Measurements from ENCODE around the gene SPTSSA. TPM values are rescaled to one million over a fixed set of nuclear protein-coding genes. Genes with fewer than 3 reads are reported as not detected.

The SPTSSA gene
- total and polyA plus RNA-seq, 2 donors (not counting 1 experiment from before 2014, with no cell fraction given): 3.8 to 6.9 TPM

DNA sequence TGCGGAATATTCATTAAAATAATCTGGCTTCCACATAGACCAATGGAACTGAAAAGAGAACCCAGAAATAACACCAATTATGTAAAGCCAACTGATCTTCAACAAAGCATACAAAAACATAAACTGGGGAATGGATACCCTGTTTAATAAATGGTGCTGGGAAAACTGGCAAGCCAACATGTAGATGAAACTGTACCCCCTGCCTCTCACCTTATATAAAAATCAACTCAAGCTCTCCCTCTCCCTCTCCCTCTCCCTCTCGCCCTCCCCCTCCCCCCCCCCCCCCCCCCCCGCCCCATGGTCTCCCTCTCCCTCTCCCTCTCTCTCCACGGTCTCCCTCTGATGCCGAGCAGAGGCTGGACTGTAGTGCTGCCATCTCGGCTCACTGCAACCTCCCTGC, 13.1 kb upstream of the SPTSSA start:
- Histone ChIP-seq H3K27ac (ENCODE audit: low read length in 2 of 2) (no peak overlapping the region), H3K4me1 (ENCODE audit: control insufficient read depth in 2 of 2, insufficient read depth in 2 of 2, low read length in 2 of 2) (no peaks in the 10 kb centered on the region), H3K79me2 (ENCODE audit: control insufficient read depth, insufficient read depth, low read length) (no peaks in the 10 kb centered on the region), H3K9ac (ENCODE audit: low read length) (no peak overlapping the region), H2AFZ (ENCODE audit: insufficient read depth, low read depth, low read length, poor library complexity, severe bottlenecking) (no peak overlapping the region), H3K27me3 (replicated peaks in 1 of 4; ENCODE audit: control extremely low read depth in 1 of 4, control insufficient read depth in 3 of 4, insufficient read depth in 4 of 4, low read length in 3 of 4) (peaks cover 0 to 5% (median 0%) of the 10 kb centered on the region in 4 experiments), H3K4me3 (ENCODE audit: control extremely low read depth in 1 of 5, extremely low read depth in 1 of 5, insufficient read depth in 1 of 5, low read depth in 2 of 5, low read length in 4 of 5) (no peak overlapping the region), H3K36me3 (replicated peaks in 1 of 2; ENCODE audit: control extremely low read depth in 1 of 2, control insufficient read depth in 1 of 2, extremely low read depth in 1 of 2, insufficient read depth in 2 of 2, low read length in 1 of 2) (no peaks in the 10 kb centered on the region), H4K20me1 (ENCODE audit: control insufficient read depth, insufficient read depth, low read length, poor library complexity, severe bottlenecking) (no peaks in the 10 kb centered on the region), H3K9me3 (ENCODE audit: control extremely low read depth in 1 of 3, control insufficient read depth in 2 of 3, insufficient read depth in 1 of 3, low read length in 2 of 3) (no peaks in the 10 kb centered on the region), H3K4me2 (replicated peaks; ENCODE audit: low read depth, low read length, poor library complexity, severe bottlenecking) (no peak overlapping the region)
- intact Hi-C loops (cut with micrococcal nuclease): no loop called here
- ChIA-PET POLR2A (no interaction called here), CTCF (no interaction called here)
- Mint-ChIP-seq H3K27ac (no peak overlapping the region), H3K27me3 (peaks cover 7% of the 10 kb centered on the region), H3K4me3 (no peak overlapping the region), H3K4me1 (no peaks in the 10 kb centered on the region), H3K9me3 (ENCODE audit: insufficient read depth) (no peaks in the 10 kb centered on the region)
- no CpG with 5 or more reads among the region's 6 CpGs for WGBS (ENCODE audit: insufficient coverage)
- no peak for ATAC-seq (ENCODE audit: low read depth)
- DNase-seq: no peak
- TF ChIP-seq EZH2 (IDR thresholded peaks at IDR 0.05; ENCODE audit: borderline replicate concordance, insufficient read depth, low read depth, low read length, poor library complexity, severe bottlenecking): no peak
- TF ChIP-seq, protein P1, sequence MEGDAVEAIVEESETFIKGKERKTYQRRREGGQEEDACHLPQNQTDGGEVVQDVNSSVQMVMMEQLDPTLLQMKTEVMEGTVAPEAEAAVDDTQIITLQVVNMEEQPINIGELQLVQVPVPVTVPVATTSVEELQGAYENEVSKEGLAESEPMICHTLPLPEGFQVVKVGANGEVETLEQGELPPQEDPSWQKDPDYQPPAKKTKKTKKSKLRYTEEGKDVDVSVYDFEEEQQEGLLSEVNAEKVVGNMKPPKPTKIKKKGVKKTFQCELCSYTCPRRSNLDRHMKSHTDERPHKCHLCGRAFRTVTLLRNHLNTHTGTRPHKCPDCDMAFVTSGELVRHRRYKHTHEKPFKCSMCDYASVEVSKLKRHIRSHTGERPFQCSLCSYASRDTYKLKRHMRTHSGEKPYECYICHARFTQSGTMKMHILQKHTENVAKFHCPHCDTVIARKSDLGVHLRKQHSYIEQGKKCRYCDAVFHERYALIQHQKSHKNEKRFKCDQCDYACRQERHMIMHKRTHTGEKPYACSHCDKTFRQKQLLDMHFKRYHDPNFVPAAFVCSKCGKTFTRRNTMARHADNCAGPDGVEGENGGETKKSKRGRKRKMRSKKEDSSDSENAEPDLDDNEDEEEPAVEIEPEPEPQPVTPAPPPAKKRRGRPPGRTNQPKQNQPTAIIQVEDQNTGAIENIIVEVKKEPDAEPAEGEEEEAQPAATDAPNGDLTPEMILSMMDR (IDR thresholded peaks at IDR 0.05): no peak

DNA sequence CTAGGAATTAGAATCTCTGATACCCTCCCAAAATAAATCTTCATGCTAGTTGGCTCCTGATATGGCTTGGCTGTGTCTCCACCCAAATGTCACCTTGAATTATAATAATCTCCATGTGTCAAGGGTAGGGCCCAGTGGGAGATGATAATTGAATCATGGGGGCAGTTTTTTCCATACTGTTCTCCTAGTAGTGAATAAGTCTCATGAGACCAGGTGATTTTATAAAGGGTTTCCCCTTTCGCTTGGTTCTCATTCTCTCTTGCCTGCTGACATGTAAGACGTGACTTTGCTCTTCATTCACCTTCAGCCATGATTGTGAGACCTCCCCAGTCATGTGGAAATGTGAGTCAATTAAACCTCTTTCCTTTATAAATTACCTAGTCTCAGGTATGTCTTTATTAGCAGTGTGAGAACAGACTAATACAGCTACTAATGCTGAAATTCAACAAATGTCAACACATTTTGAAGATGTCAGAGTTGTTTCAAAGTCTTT, 12.2 kb upstream of the SPTSSA start:
- Histone ChIP-seq H3K4me1 (ENCODE audit: control insufficient read depth in 2 of 2, insufficient read depth in 2 of 2, low read length in 2 of 2) (no peaks in the 10 kb centered on the region), H3K4me2 (replicated peaks; ENCODE audit: low read depth, low read length, poor library complexity, severe bottlenecking) (no peak overlapping the region), H3K27me3 (replicated peaks in 1 of 4; ENCODE audit: control extremely low read depth in 1 of 4, control insufficient read depth in 3 of 4, insufficient read depth in 4 of 4, low read length in 3 of 4) (peaks cover 0 to 5% (median 0%) of the 10 kb centered on the region in 4 experiments), H3K9me3 (ENCODE audit: control extremely low read depth in 1 of 3, control insufficient read depth in 2 of 3, insufficient read depth in 1 of 3, low read length in 2 of 3) (no peaks in the 10 kb centered on the region), H2AFZ (ENCODE audit: insufficient read depth, low read depth, low read length, poor library complexity, severe bottlenecking) (no peak overlapping the region), H3K36me3 (replicated peaks in 1 of 2; ENCODE audit: control extremely low read depth in 1 of 2, control insufficient read depth in 1 of 2, extremely low read depth in 1 of 2, insufficient read depth in 2 of 2, low read length in 1 of 2) (no peaks in the 10 kb centered on the region), H3K9ac (ENCODE audit: low read length) (no peak overlapping the region), H3K4me3 (ENCODE audit: control extremely low read depth in 1 of 5, extremely low read depth in 1 of 5, insufficient read depth in 1 of 5, low read depth in 2 of 5, low read length in 4 of 5) (no peak overlapping the region), H3K79me2 (ENCODE audit: control insufficient read depth, insufficient read depth, low read length) (no peaks in the 10 kb centered on the region), H3K27ac (ENCODE audit: low read length in 2 of 2) (no peak overlapping the region), H4K20me1 (ENCODE audit: control insufficient read depth, insufficient read depth, low read length, poor library complexity, severe bottlenecking) (no peaks in the 10 kb centered on the region)
- Mint-ChIP-seq H3K9me3 (ENCODE audit: insufficient read depth) (no peaks in the 10 kb centered on the region), H3K4me3 (no peak overlapping the region), H3K4me1 (no peaks in the 10 kb centered on the region), H3K27me3 (peaks cover 7% of the 10 kb centered on the region), H3K27ac (no peak overlapping the region)
- TF ChIP-seq, protein P1 (IDR thresholded peaks at IDR 0.05): no peak
- TF ChIP-seq EZH2 (IDR thresholded peaks at IDR 0.05; ENCODE audit: borderline replicate concordance, insufficient read depth, low read depth, low read length, poor library complexity, severe bottlenecking): no peak
- ATAC-seq (ENCODE audit: low read depth) (no peak), DNase-seq (no peak)
- WGBS (ENCODE audit: insufficient coverage): no CpG with 5 or more reads among the region's 2 CpGs
- ChIA-PET POLR2A (no interaction called here), CTCF (no interaction called here)
- intact Hi-C loops (cut with micrococcal nuclease): no loop called here

Data from B cell (primary cell).